ENCODE data around the gene PTCSC3.
"Not testable (repeated sequence)": the region's sequence is repeated elsewhere in the genome, so short reads cannot be mapped to it uniquely, and the experiment has no call there.

Gene PTCSC3

GRCh38 chr14:36171607-36172006 lies 4.9 kb downstream of the PTCSC3 start:
- DNase-seq, result no peak

GRCh38 chr14:36167431-36167830 lies 9.1 kb downstream of the PTCSC3 start:
- no peak for DNase-seq

GRCh38 chr14:36163451-36163850 lies 13.1 kb downstream of the PTCSC3 start:
- DNase-seq, result no peak

GRCh38 chr14:36162267-36162666 lies 14.3 kb downstream of the PTCSC3 start:
- no peak for DNase-seq

- no peak for DNase-seq
Observed at GRCh38 chr14:36161776-36162175, 14.7 kb downstream of the PTCSC3 start.

- no peak for DNase-seq
Observed at GRCh38 chr14:36151335-36151734, 25.2 kb downstream of the PTCSC3 start.

- DNase-seq, result peak; percentile 46
Observed at GRCh38 chr14:36134038-36134437, 42.5 kb downstream of the PTCSC3 start.

GRCh38 chr14:36132826-36133225 lies 43.7 kb downstream of the PTCSC3 start:
- no peak for DNase-seq

GRCh38 chr14:36130186-36130585 lies 46.3 kb downstream of the PTCSC3 start:
- no peak for DNase-seq

DNA sequence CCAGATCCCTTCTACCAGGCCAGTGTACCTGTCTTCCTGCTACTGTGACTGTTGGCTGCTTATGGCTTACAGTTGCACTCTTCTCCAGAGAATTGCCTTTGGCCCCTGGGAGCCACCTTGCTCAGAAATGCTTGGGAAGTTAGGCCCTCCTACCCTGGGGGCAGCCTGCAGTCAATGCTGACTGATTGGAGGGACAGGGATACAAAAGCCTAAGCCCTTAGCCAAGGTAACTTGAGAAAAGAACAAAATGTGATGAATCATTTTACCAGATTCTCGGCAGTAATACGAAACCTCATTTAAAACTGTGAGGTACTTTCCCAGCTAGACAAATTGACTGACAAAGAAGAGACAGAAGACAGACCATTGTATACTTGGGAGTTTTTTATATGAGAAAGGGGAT lies 47.3 kb downstream of the PTCSC3 start:
- no peak for DNase-seq

DNA sequence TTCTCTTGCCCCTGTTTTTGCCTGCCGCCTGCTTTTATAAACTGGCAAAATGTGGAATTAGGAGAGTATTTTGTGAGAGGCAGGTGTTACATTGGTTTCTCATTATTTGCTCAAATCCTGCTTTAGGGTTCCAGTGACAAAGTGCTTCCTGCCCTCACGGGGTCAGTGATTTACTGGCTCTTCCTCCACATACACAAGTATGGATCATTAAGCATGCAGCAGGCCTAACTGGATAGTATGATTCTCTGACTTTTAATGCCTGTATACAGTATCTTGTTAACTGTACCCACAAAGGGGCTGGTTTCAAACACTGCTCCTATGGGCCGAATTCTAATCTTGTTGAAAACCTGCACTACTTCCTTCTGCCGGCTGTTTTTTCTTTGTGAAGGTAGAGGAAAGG lies 63.2 kb downstream of the PTCSC3 start:
- DNase-seq, result no peak

GRCh38 chr14:36111822-36112583 lies 64.5 kb downstream of the PTCSC3 start:
- DNase-seq, result no peak

GRCh38 chr14:36105401-36105800 lies 71.1 kb downstream of the PTCSC3 start:
- DNase-seq, result peak; percentile 56

- DNase-seq, result not testable (repeated sequence)
Observed at GRCh38 chr14:36104258-36104657, 72.3 kb downstream of the PTCSC3 start.

GRCh38 chr14:36099619-36100018 lies 76.9 kb downstream of the PTCSC3 start:
- no peak for DNase-seq

DNA sequence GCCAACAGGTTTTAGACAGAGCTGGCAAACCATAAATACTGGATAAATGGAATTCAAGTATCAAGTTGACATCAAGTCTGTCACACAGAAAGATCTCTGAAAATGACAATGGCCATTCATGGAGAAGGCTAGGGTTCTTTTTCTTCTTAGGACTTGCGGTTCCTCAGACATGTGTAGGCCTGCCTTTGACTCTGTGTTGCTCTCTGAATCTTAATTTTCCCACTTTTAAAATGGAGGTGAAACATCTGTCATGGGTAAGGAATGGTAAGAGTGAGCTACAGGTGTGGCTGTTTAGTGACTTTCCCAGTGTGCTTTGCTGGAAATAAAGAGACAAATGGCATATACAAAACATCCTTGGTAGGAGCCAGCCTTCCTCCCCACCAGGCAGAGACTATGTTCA lies 79.2 kb downstream of the PTCSC3 start:
- no peak for DNase-seq

DNA sequence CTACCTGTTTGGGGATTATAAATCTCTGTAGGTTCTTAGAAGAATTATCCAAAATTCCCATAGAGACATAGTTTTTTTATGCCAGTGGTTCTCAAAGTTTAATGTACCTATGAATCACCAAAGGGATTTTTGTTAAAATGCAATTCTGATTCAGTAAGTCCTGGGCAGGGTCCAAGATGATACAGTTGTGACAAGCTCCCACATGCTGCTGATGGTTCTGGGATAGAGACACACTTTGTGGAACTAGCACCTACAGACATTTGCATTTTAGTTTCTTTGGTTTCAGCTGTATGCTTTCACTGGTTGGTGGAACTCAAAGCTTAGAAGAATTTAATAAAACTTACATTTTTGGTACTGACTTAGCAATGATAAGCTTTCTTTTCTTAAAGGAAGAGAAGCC lies 80.4 kb downstream of the PTCSC3 start:
- no peak for DNase-seq

DNA sequence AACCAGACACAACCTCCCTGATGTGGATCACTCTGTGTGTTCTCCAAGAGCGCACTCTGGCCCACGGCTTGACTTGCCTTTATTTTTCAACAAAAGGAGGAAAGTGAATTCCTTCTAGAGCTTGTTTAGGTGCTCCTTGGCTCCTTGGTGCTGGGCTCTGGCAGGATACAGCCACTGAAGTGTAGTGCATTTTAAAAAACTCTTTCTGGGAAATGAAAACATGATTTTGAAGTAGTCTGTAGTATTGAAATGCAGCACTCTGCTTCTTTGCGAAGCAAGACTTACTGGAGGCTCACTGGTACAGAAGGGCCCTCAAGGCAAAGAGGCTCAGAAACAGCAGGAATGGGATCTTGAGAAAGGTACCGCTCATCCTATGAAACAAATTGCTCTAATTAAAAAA lies 81.6 kb downstream of the PTCSC3 start:
- no peak for DNase-seq

DNA sequence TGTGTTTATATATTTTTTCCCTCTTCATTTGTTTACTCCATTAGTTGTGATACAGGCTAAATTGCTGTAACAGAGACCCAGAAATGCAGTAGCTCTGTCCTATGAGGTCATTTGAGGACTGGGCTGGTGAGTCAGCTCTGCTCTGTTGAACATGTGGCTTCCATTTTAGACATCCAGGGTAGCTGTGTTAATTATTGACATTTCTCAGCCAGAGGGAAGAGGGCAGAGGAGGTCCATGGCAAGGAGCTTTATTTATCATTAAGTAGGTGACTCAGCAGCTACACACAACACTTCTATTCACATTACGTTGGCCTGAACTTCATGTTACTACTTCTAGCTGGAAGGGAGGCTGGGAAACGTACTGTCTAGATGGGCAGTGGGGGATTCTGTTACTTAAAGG lies 85.4 kb downstream of the PTCSC3 start:
- DNase-seq, result no peak

GRCh38 chr14:36087411-36087810 lies 89.1 kb downstream of the PTCSC3 start:
- DNase-seq, result no peak

- DNase-seq, result no peak
Observed at GRCh38 chr14:36086629-36087395, 89.7 kb downstream of the PTCSC3 start.

DNA sequence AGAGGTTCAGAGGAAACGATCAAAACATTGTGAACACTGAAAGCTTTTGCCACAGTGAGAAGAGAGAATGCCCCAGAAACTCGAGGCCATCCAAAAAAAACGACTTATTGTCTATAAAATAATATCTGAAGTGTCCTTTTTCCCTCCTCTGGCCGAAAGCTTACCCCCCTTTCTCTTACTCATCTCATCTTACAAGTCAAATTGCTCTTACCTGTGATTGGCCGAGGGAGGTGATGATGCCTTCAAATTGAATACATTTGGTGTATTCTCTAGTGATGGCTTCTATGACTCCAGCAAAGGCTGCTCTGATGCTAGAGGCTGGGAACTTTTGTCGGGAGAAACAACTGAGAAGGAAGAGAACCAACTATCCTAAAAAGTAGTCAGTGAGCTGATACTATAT lies 90.7 kb downstream of the PTCSC3 start:
- DNase-seq, result no peak
